HepG2 (cell line): ENCODE results near the gene RICTOR. TPM values are rescaled to one million over a fixed set of nuclear protein-coding genes. Genes with fewer than 3 reads are reported as not detected.
A peak's percentile ranks its signal among the peaks of the same experiment; 100 is the strongest.

ENCODE experiments used
- CHCHD3 ChIP-seq: sonication (generic); formaldehyde crosslinking; IDR thresholded peaks from 2 replicates; pipeline ENCODE4 v1.8.0; 2022; ENCODE audit warnings: mild to moderate bottlenecking, missing genetic modification reagents, moderate library complexity
- FOSL1 ChIP-seq: sonication (generic); formaldehyde crosslinking; IDR thresholded peaks from 2 replicates; pipeline ENCODE4 v1.9.0; 2021; ENCODE audit warnings: missing genetic modification reagents, borderline replicate concordance
- HOXA7 ChIP-seq: sonication (generic); formaldehyde crosslinking; IDR thresholded peaks from 2 replicates; pipeline ENCODE4 v1.8.1; 2022; ENCODE audit warnings: mild to moderate bottlenecking, missing genetic modification reagents, moderate library complexity
- ISL2 ChIP-seq: sonication (generic); formaldehyde crosslinking; IDR thresholded peaks from 2 replicates; pipeline ENCODE4 v1.5.0; 2020; ENCODE audit warnings: missing genetic modification reagents
- PITX1 ChIP-seq: sonication (generic); formaldehyde crosslinking; IDR thresholded peaks from 2 replicates; pipeline ENCODE4 v1.5.1; 2020; ENCODE audit warnings: mild to moderate bottlenecking, missing genetic modification reagents
- REXO4 ChIP-seq: sonication (generic); formaldehyde crosslinking; IDR thresholded peaks from 2 replicates; pipeline ENCODE4 v1.8.0; 2022; ENCODE audit warnings: missing genetic modification reagents, mild to moderate bottlenecking, borderline replicate concordance
- SALL1 ChIP-seq: sonication (generic); formaldehyde crosslinking; IDR thresholded peaks from 2 replicates; pipeline ENCODE4 v1.8.0; 2022; ENCODE audit warnings: mild to moderate bottlenecking, missing genetic modification reagents
- TCF12 ChIP-seq, 2 experiments: fragments of 450-650 bp in 1 of 2; sonication (generic) in 1 of 2; formaldehyde crosslinking in 1 of 2; IDR thresholded peaks; 2 replicates each; pipeline versions ENCODE4 v1.6.1 to v1.8.0; 2017 to 2022; ENCODE audit warnings: antibody characterized with exemption in 1 of 2, mild to moderate bottlenecking in 1 of 2, missing genetic modification reagents in 1 of 2, moderate library complexity in 1 of 2
- THYN1 ChIP-seq: sonication (generic); formaldehyde crosslinking; IDR thresholded peaks from 2 replicates; pipeline ENCODE4 v1.8.1; 2023; ENCODE audit warnings: low read depth, mild to moderate bottlenecking, moderate library complexity, missing genetic modification reagents, borderline replicate concordance
- ZEB1 ChIP-seq: IDR thresholded peaks from 2 replicates; pipeline ENCODE4 v1.6.1; 2012; ENCODE audit warnings: mild to moderate bottlenecking, low read depth, inconsistent platforms; ENCODE audit not compliant: insufficient replicate concordance
- ZFP82 ChIP-seq: sonication (generic); formaldehyde crosslinking; IDR thresholded peaks from 2 replicates; pipeline ENCODE4 v1.5.1; 2020; ENCODE audit warnings: mild to moderate bottlenecking, missing genetic modification reagents, borderline replicate concordance
- ZKSCAN1 ChIP-seq: fragments of 150-350 bp; IDR thresholded peaks from 2 replicates; pipeline ENCODE4 v1.6.1; 2014; ENCODE audit warnings: low read length
- ZNF136 ChIP-seq: sonication (generic); formaldehyde crosslinking; IDR thresholded peaks from 2 replicates; pipeline ENCODE4 v1.8.1; 2022; ENCODE audit warnings: low read depth, mild to moderate bottlenecking, moderate library complexity, missing genetic modification reagents
- ZNF225 ChIP-seq: sonication (generic); formaldehyde crosslinking; IDR thresholded peaks from 2 replicates; pipeline ENCODE4 v1.4.0; 2020; ENCODE audit warnings: mild to moderate bottlenecking, missing genetic modification reagents
- ZNF430 ChIP-seq: sonication (generic); formaldehyde crosslinking; IDR thresholded peaks from 2 replicates; pipeline ENCODE4 v1.9.0; 2021; ENCODE audit warnings: mild to moderate bottlenecking, missing genetic modification reagents
- ZNF501 ChIP-seq: sonication (generic); formaldehyde crosslinking; IDR thresholded peaks from 2 replicates; pipeline ENCODE4 v1.5.1; 2020; ENCODE audit warnings: mild to moderate bottlenecking, moderate library complexity, missing genetic modification reagents
- ZNF772 ChIP-seq: sonication (generic); formaldehyde crosslinking; IDR thresholded peaks from 2 replicates; pipeline ENCODE4 v1.5.0; 2020; ENCODE audit warnings: mild to moderate bottlenecking, missing genetic modification reagents
- ZNF788 ChIP-seq: sonication (generic); formaldehyde crosslinking; IDR thresholded peaks from 2 replicates; pipeline ENCODE4 v1.5.0; 2020; ENCODE audit warnings: mild to moderate bottlenecking, missing genetic modification reagents, borderline replicate concordance
- polyA plus RNA-seq, 8 experiments: library from polyadenylated mRNA; depleted of rRNA in 3 of 8; stranded (reverse) in 7 of 8; unstranded in 1 of 8; fragments of >200 nt; fragmentation: Illumina TruSeq in 4 of 8; extraction: Trizol in 4 of 8; gene quantifications; 2 replicates each; pipeline versions ENCODE4 v1.2.1 to v1.2.3, GENCODE V29; 2011 to 2016; ENCODE audit warnings: low read depth in 4 of 8, missing spikeins in 1 of 8, mixed read lengths in 1 of 8; ENCODE audit not compliant: insufficient read depth in 1 of 8
- total RNA-seq, 5 experiments: library from RNA; depleted of rRNA; stranded (reverse); fragments of >200 nt; fragmentation: Illumina TruSeq; extraction: Trizol; gene quantifications; 2 replicates each; pipeline ENCODE4 v1.2.3, GENCODE V29; 2016; ENCODE audit warnings: low read depth in 1 of 5
- TF ChIP-seq, protein P1 (sequence below): IDR thresholded peaks from 2 replicates; pipeline ENCODE4 v1.6.1; 2018; ENCODE audit warnings: missing genetic modification reagents
- TF ChIP-seq, protein P2 (sequence below): sonication (generic); formaldehyde crosslinking; conservative IDR thresholded peaks from 2 replicates; pipeline ENCODE4 v1.5.0; 2020; ENCODE audit warnings: missing genetic modification reagents
- TF ChIP-seq, protein P3 (sequence below): sonication (generic); formaldehyde crosslinking; conservative IDR thresholded peaks from 2 replicates; pipeline ENCODE4 v1.8.1; 2023; ENCODE audit warnings: missing genetic modification reagents
- TF ChIP-seq, protein P4 (sequence below): sonication (generic); formaldehyde crosslinking; IDR thresholded peaks from 2 replicates; pipeline ENCODE4 v1.4.0; 2020; ENCODE audit warnings: missing genetic modification reagents
- TF ChIP-seq, protein P5 (sequence below): sonication (generic); formaldehyde crosslinking; IDR thresholded peaks from 2 replicates; pipeline ENCODE4 v1.5.0; 2020; ENCODE audit warnings: mild to moderate bottlenecking, missing genetic modification reagents

Gene RICTOR
- total and polyA plus RNA-seq, 2 of the 13 experiments (the other 11 are each of a cell fraction or from before 2014, with no cell fraction given) = 10.7 to 15.4 TPM

DNA sequence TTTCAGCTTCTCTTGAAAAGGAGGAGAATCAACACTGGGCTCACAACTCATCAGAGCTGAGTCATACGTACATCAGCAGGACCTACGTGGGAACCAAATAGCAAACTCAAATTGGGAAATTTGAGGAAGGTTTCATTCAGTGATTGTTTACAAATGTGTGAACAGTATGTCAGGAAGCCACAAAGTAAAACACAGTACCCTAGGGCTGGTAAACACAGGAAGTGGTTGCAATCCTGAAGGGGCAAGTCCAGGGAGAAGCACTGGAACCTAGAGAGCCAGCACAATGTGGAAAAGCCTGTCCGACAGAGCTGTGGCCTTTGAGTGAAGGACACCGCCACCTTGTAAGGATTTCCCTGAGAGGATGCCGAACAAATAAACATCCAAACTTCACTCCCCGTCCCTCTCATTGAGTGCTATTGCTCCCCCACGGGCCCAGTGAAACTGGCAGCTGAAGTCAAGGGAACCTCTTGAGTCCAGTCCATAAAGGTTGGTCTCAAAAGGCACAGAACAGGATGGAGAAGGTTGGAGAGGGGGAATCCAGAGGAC, 26.7 kb upstream of the RICTOR start (continued):
- TF ChIP-seq THYN1 (CRISPR knock-in tag) = no peak
- TF ChIP-seq ZNF788 (CRISPR knock-in tag) = no peak
- TF ChIP-seq, protein P1, sequence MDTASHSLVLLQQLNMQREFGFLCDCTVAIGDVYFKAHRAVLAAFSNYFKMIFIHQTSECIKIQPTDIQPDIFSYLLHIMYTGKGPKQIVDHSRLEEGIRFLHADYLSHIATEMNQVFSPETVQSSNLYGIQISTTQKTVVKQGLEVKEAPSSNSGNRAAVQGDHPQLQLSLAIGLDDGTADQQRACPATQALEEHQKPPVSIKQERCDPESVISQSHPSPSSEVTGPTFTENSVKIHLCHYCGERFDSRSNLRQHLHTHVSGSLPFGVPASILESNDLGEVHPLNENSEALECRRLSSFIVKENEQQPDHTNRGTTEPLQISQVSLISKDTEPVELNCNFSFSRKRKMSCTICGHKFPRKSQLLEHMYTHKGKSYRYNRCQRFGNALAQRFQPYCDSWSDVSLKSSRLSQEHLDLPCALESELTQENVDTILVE (CRISPR knock-in tag) = peak; percentile 42; the same call in 1 of the 2 replicates
- TF ChIP-seq ZNF225 (CRISPR knock-in tag) = no peak
- TF ChIP-seq, protein P2, sequence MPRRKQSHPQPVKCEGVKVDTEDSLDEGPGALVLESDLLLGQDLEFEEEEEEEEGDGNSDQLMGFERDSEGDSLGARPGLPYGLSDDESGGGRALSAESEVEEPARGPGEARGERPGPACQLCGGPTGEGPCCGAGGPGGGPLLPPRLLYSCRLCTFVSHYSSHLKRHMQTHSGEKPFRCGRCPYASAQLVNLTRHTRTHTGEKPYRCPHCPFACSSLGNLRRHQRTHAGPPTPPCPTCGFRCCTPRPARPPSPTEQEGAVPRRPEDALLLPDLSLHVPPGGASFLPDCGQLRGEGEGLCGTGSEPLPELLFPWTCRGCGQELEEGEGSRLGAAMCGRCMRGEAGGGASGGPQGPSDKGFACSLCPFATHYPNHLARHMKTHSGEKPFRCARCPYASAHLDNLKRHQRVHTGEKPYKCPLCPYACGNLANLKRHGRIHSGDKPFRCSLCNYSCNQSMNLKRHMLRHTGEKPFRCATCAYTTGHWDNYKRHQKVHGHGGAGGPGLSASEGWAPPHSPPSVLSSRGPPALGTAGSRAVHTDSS (CRISPR knock-in tag) = no peak
- TF ChIP-seq ISL2 (CRISPR knock-in tag) = no peak
- no peak for TF ChIP-seq ZEB1
- TF ChIP-seq ZNF772 (CRISPR knock-in tag) = no peak
- no peak for TF ChIP-seq FOSL1 (CRISPR knock-in tag)
- no peak for TF ChIP-seq ZFP82 (CRISPR knock-in tag)
- TF ChIP-seq, protein P3, sequence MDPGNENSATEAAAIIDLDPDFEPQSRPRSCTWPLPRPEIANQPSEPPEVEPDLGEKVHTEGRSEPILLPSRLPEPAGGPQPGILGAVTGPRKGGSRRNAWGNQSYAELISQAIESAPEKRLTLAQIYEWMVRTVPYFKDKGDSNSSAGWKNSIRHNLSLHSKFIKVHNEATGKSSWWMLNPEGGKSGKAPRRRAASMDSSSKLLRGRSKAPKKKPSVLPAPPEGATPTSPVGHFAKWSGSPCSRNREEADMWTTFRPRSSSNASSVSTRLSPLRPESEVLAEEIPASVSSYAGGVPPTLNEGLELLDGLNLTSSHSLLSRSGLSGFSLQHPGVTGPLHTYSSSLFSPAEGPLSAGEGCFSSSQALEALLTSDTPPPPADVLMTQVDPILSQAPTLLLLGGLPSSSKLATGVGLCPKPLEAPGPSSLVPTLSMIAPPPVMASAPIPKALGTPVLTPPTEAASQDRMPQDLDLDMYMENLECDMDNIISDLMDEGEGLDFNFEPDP (CRISPR knock-in tag) = no peak
- no peak for TF ChIP-seq HOXA7 (CRISPR knock-in tag)
- TF ChIP-seq ZNF501 = no peak
- no peak for TF ChIP-seq TCF12 (IDR thresholded peaks at IDR 0.05)
- TF ChIP-seq TCF12 (CRISPR knock-in tag; IDR thresholded peaks at IDR 0.05) = no peak
- TF ChIP-seq, protein P4, sequence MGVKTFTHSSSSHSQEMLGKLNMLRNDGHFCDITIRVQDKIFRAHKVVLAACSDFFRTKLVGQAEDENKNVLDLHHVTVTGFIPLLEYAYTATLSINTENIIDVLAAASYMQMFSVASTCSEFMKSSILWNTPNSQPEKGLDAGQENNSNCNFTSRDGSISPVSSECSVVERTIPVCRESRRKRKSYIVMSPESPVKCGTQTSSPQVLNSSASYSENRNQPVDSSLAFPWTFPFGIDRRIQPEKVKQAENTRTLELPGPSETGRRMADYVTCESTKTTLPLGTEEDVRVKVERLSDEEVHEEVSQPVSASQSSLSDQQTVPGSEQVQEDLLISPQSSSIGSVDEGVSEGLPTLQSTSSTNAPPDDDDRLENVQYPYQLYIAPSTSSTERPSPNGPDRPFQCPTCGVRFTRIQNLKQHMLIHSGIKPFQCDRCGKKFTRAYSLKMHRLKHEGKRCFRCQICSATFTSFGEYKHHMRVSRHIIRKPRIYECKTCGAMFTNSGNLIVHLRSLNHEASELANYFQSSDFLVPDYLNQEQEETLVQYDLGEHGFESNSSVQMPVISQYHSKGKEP (CRISPR knock-in tag) = no peak
- TF ChIP-seq, protein P5, sequence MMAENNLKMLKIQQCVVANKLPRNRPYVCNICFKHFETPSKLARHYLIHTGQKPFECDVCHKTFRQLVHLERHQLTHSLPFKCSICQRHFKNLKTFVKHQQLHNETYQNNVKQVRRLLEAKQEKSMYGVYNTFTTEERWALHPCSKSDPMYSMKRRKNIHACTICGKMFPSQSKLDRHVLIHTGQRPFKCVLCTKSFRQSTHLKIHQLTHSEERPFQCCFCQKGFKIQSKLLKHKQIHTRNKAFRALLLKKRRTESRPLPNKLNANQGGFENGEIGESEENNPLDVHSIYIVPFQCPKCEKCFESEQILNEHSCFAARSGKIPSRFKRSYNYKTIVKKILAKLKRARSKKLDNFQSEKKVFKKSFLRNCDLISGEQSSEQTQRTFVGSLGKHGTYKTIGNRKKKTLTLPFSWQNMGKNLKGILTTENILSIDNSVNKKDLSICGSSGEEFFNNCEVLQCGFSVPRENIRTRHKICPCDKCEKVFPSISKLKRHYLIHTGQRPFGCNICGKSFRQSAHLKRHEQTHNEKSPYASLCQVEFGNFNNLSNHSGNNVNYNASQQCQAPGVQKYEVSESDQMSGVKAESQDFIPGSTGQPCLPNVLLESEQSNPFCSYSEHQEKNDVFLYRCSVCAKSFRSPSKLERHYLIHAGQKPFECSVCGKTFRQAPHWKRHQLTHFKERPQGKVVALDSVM (CRISPR knock-in tag) = no peak
- TF ChIP-seq REXO4 (CRISPR knock-in tag) = no peak
- no peak for TF ChIP-seq ZNF136 (CRISPR knock-in tag)
- TF ChIP-seq SALL1 (CRISPR knock-in tag) = peak; percentile 55; the same call in 1 of the 2 replicates
- TF ChIP-seq ZKSCAN1 = no peak
- TF ChIP-seq PITX1 (CRISPR knock-in tag) = no peak
- TF ChIP-seq ZNF430 = no peak
- TF ChIP-seq CHCHD3 (CRISPR knock-in tag) = no peak
